OCI-LY3 (cell line): ENCODE results near the gene CHCHD10.

Experiments used
- CTCF ChIP-seq: fragments of 200-600, 300-600 bp; sonication (generic); IDR thresholded peaks from 2 replicates; pipeline ENCODE4 v1.5.1; 2014; ENCODE audit warnings: antibody characterized with exemption, low read length, low read depth
- EZH2phosphoT487 ChIP-seq: fragments of 200-600 bp; shearing (Covaris generic); IDR thresholded peaks from 2 replicates; pipeline ENCODE4 v1.6.1; 2018; ENCODE audit warnings: antibody characterized with exemption, mixed run types, low read depth

DNA sequence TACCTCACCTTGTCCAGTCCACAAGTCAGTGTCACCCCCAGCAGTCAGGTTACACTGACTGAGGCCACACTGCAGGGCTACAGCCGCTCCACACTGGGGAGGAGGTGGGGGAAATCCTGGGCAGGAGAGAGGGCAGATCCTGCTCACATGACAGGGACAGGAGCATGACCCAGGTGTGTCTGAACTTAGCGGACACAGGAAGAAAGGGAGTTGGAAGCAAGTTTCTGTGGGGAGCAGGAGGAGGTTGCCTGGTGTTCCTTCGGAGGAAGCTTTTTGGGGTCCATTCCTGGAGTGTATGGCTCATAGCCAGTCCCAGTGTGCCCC is 10.8 kb upstream of the CHCHD10 start:
- TF ChIP-seq EZH2phosphoT487 (no peak), CTCF (no peak)
